Stimulated activated naive B cell treated with anti-CD40 and anti-IgM and Interleukin-4, amounts not matched to agents 10 μg/mL and 1 μg/mL and 100 μg/mL, for 72 hours (primary cell): Measurements from ENCODE around the gene MGA.
A peak's percentile ranks its signal among the peaks of the same experiment; 100 is the strongest.

Experiments
- ATAC-seq, 2 donors: fragments of 150-1000 bp; cut with Tn5 transposase; replicated peaks; 2 replicates each; pipeline ENCODE4 v1.10.0; 2021; ENCODE audit warnings: moderate library complexity in 1 of 2
- DNase-seq: peaks from one replicate; pipeline ENCODE4 v3.0.0; 2021
- H3K27ac Mint-ChIP-seq: one replicate; pipeline ENCODE4 v1.8.0; 2022; ENCODE audit warnings: mild to moderate bottlenecking, mixed read lengths
- H3K27me3 Mint-ChIP-seq, 2 donors: one replicate each; pipeline ENCODE4 v1.8.0; 2022; ENCODE audit warnings: mixed read lengths in 2 of 2
- H3K36me3 Mint-ChIP-seq, 2 donors: one replicate each; pipeline ENCODE4 v1.8.0; 2022; ENCODE audit warnings: mixed read lengths in 2 of 2, mild to moderate bottlenecking in 1 of 2
- H3K4me1 Mint-ChIP-seq, 2 donors: one replicate each; pipeline ENCODE4 v1.8.0; 2022; ENCODE audit warnings: mixed read lengths in 2 of 2, mild to moderate bottlenecking in 1 of 2
- H3K4me3 Mint-ChIP-seq, 2 donors: one replicate each; pipeline ENCODE4 v1.8.0; 2022; ENCODE audit warnings: mild to moderate bottlenecking in 2 of 2, mixed read lengths in 2 of 2, moderate library complexity in 1 of 2
- H3K9me3 Mint-ChIP-seq, 2 donors: one replicate each; pipeline ENCODE4 v1.8.0; 2022; ENCODE audit warnings: mixed read lengths in 2 of 2, mild to moderate bottlenecking in 1 of 2

Gene MGA

DNA sequence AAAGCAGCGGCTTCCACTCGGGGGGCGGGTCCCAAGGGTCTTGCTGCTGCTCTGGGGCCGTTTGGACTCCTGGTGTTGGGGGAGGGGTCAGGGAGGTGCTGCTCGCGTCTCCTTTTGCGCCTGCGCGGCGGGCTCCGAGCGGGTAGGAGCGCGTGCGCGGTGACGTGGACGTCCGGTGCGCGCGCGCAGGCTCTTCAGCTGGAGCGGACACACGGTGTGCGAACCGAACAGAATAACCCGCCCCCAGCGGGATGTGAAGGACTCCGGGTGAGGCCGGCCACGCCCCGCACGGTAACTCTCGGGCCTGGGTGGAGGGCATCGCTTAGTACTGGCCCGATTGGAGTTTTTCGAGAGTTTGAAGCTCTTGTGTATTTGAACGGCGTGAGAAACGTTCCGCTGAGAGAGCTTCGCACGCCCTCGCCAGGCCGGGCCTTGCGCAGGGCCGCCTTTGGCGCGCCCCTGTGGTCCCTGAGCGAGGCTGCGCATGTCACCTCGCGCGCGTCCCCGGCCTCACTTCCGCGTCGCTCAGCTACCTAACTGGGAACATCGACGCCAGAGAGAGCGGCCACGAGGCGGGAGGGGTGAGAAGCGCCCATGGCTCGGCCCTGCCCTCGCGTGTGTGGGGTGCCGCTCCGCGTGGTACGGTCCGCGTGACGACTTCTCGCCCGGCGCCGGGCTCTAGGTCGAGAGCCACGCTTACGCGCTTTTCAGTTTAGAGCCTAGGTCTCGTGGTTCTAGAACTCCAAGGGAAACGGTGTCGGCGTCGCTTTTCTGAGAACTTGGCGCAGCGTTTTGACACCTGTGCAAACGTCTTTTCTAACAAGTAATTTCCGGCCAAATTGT is at the start of gene MGA:
Gene MGA (plus strand): TSS at position 171 of the 843 bp plus-strand sequence.
- peak within 1 kb of the TSS; percentile 92 to 97 for H3K4me3 Mint-ChIP-seq
- peaks cover 0 to 14% of the 10 kb centered on the region in 2 donors for H3K36me3 Mint-ChIP-seq
- peaks cover 22 to 33% of the 10 kb centered on the region in 2 donors for H3K4me1 Mint-ChIP-seq
- H3K9me3 Mint-ChIP-seq: peaks cover 4 to 9% of the 10 kb centered on the region in 2 donors
- DNase-seq (peak; percentile 90), ATAC-seq (peak; percentile 83 to 88)
- H3K27me3 Mint-ChIP-seq: peaks cover 0 to 3% of the 10 kb centered on the region in 2 donors
- peak within 1 kb of the TSS; percentile 97 for H3K27ac Mint-ChIP-seq

DNA sequence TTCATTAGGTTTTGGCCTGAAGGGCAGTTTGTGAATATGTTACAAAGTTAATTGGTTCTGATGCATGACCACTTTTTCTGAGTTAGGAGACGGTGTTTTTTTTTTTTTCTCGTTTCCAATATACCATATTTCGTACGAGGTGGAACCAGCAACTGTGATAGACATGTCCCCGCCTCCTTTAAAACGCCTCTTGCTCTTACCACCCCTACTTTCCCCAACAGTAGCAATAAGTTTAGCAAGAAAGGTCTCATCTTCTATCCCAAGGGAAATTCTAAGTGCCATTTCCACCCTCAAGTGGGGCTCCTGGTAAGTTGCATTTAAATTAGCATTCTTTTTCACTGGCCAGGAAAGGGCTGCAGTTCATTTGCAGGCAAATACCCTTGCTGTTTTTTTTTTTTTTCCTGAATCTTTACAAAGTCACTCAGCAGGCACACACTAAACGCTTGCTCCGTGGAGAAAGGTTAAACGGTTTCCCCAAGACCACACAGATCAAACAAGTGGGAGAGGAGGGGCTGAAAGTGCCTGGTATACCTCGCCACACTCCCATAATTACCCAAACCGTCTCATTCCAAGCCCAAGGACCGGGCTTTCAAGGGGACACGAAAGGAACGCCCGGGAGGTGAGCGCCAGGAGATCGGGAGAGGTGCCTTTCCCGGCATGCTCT is 39.5 kb upstream of the MGA start:
- Mint-ChIP-seq H3K4me3 (peak overlapping the region; percentile 90 to 93), H3K4me1 (peaks cover 5 to 15% of the 10 kb centered on the region in 2 donors), H3K9me3 (peaks cover 3 to 4% of the 10 kb centered on the region in 2 donors), H3K36me3 (peaks cover 5 to 7% of the 10 kb centered on the region in 2 donors), H3K27me3 (no peaks in the 10 kb centered on the region), H3K27ac (peak overlapping the region; percentile 92)
- DNase-seq: no peak
- ATAC-seq: peak; percentile 10 to 35

DNA sequence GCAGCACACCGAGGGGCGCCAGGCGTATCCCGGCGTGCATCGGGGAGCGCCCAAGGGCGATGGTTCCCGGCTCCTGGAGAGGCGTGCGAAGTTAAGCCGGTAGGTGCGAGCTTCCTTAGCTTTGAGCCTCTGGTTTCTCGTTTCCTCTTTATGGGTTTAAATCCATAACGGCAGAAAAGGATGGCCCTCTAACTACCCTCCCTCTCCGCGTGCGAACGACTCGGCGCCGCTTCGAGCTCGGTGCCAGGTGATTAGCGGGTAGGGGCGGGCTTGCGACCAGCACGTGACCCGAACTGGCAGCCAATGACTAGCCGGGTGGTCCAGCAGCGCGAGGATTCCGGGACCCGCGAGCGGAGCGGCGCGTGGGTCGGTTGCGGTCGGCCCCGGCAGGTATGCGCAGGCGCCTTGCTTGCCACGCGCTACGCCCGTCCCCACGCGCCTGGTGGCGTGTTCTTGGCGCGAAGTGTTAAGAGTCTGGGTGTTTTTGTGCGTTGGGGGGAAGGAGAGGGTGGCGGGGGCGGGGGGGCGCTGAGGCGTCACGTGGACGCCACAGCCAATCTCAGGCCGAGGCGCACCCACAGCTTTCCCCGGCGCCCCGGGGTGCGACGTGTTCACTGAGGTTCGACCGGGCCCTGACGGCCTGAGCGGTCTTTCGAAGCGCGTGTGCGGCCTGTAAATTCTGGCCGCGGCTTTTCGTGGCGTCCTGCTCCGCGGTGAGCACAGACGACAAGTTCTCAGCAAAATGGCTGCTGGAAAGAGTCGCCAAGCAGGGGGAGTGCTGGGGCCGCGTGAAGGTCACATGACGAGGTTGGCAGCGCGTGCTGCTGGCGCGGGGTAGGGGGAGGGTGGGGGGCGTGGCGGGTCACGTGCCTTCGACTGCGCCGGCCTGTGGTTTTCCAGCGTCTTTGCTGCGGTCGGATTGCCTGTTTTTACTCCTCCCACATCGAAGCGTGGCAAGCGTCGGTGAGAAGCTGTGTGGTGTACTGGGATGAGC is 38.7 kb upstream of the MGA start:
- peaks cover 3 to 4% of the 10 kb centered on the region in 2 donors for H3K9me3 Mint-ChIP-seq
- H3K27ac Mint-ChIP-seq: peak overlapping the region; percentile 92
- H3K4me1 Mint-ChIP-seq: peaks cover 5 to 15% of the 10 kb centered on the region in 2 donors
- H3K4me3 Mint-ChIP-seq: peak overlapping the region; percentile 90 to 93
- H3K27me3 Mint-ChIP-seq: no peaks in the 10 kb centered on the region
- H3K36me3 Mint-ChIP-seq: peaks cover 5 to 7% of the 10 kb centered on the region in 2 donors
- ATAC-seq (peak; percentile 91 to 92), DNase-seq (peak; percentile 77)

DNA sequence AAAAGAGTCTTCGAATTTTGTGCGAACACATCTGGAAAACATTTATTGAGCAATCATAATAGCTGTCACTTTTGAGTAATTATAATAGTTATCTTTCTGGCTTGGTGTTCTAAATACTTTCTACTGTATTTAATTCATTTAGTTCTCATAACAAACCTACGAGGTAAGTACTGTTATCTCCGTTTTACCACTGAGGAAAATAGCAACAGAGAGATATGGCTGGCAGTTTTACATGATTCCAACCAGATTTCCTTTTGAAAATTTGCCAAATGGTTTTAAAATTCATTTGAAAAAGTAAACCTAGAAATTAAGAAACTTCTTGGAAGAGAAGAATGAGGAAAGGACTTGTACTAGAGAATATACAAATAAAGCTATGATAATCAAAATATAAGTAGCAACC is 37.3 kb upstream of the MGA start:
- no peak overlapping the region for H3K27ac Mint-ChIP-seq
- H3K9me3 Mint-ChIP-seq: peaks cover 3 to 4% of the 10 kb centered on the region in 2 donors
- H3K4me3 Mint-ChIP-seq: no peak overlapping the region
- H3K27me3 Mint-ChIP-seq: no peaks in the 10 kb centered on the region
- H3K36me3 Mint-ChIP-seq: peaks cover 5 to 7% of the 10 kb centered on the region in 2 donors
- DNase-seq (no peak), ATAC-seq (no peak)
- H3K4me1 Mint-ChIP-seq: peaks cover 5 to 15% of the 10 kb centered on the region in 2 donors

DNA sequence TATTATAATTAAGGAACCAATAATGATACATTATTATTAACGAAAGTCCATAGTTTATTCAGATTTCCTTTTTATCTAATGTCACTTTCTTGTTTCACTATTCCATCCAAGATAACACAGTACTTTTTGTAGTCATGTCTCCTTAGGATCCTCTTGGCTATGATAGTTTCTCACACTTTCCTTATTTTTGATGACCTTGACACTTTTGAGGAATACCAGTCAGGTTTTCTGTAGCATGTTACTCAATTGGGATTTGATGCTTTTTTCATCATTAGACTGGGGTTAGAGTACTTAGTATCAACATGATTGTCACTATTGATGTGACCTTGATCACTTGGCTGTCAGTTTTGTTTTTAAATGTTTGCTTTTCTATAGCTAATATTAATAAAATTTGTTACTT is 33.0 kb upstream of the MGA start:
- Mint-ChIP-seq H3K4me3 (no peak overlapping the region), H3K9me3 (no peaks in the 10 kb centered on the region), H3K27ac (no peak overlapping the region), H3K4me1 (peaks cover 4 to 5% of the 10 kb centered on the region in 2 donors), H3K27me3 (no peaks in the 10 kb centered on the region), H3K36me3 (no peaks in the 10 kb centered on the region)
- ATAC-seq: no peak
- no peak for DNase-seq

DNA sequence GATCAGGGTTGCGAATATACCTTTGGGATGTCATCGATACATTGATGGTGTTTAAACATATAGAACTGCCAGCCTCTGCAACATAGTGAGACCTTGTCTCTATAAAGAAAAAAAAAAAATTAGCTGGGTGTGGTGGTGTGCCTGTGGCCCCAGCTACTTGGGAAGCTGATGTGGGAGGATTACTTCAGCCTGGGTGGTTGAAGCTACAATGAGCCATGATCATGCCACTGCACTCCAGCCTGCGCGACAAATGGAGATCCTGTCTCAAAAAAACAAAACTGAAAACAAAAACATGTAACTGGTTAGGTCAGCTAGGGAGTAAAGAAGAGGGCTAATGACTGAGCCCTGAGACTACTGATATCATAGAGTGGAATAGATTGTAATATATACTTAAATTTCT is 30.7 kb upstream of the MGA start:
- Mint-ChIP-seq H3K4me1 (peaks cover 13 to 15% of the 10 kb centered on the region in 2 donors), H3K36me3 (no peaks in the 10 kb centered on the region)

DNA sequence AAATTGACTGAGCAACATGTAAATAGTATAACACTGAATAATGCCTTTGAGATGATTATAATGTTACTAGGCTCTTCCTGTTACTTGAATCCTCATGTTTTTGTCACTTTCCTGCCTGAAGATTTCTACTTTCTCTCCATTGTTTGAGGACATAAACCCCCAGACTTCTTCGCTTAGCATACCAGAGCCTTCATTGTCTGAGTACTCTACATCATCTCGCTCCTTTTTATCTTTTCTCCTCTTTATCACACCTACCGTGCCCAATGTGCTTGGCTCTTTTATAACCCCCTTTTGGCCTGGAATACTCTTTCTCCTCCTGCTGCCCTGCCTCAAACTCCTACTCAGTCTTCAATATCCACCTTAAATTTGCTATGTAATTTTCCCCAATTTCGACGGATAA is 30.3 kb upstream of the MGA start:
- Mint-ChIP-seq H3K4me3 (no peak overlapping the region), H3K27ac (no peak overlapping the region), H3K9me3 (no peaks in the 10 kb centered on the region), H3K27me3 (no peaks in the 10 kb centered on the region), H3K4me1 (peaks cover 17 to 19% of the 10 kb centered on the region in 2 donors), H3K36me3 (no peaks in the 10 kb centered on the region)
- ATAC-seq: no peak
- no peak for DNase-seq

More for the DNA sequence above, 30.7 kb upstream of the MGA start:
- no peaks in the 10 kb centered on the region for H3K27me3 Mint-ChIP-seq
- DNase-seq (no peak), ATAC-seq (no peak)
- H3K27ac Mint-ChIP-seq: no peak overlapping the region
- H3K4me3 Mint-ChIP-seq: no peak overlapping the region
- no peaks in the 10 kb centered on the region for H3K9me3 Mint-ChIP-seq

DNA sequence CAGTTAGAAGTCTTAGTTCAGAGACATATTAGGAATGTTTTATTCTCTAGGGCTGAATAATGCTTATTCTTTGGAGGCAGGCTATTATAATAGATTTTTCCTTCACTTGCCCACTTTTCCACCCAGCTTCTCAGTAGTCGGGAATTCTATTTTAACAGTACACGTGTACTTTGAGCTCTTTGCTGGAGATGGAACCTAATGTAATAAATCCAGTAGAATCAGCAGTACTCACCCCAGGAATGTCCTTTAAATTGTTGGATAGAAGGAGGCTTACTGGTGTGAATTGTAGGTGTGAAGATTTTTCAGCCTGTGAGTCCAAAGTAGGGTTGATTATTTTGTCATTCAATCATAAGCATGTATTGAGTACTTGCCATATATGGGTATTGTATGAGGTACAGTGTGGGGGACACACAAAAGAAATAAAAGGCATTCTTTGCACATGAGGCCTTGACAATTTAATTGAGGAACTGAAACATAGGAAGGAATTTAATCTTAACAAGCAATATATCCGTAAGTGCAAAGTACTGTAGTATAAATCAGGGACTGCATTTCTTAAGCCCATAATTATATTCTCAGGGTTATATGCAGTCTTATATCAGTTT is 29.5 kb upstream of the MGA start:
- H3K27ac Mint-ChIP-seq: no peak overlapping the region
- no peaks in the 10 kb centered on the region for H3K9me3 Mint-ChIP-seq
- H3K4me3 Mint-ChIP-seq: no peak overlapping the region
- H3K27me3 Mint-ChIP-seq: no peaks in the 10 kb centered on the region
- DNase-seq (no peak), ATAC-seq (no peak)
- H3K36me3 Mint-ChIP-seq: no peaks in the 10 kb centered on the region
- peaks cover 17 to 19% of the 10 kb centered on the region in 2 donors for H3K4me1 Mint-ChIP-seq

DNA sequence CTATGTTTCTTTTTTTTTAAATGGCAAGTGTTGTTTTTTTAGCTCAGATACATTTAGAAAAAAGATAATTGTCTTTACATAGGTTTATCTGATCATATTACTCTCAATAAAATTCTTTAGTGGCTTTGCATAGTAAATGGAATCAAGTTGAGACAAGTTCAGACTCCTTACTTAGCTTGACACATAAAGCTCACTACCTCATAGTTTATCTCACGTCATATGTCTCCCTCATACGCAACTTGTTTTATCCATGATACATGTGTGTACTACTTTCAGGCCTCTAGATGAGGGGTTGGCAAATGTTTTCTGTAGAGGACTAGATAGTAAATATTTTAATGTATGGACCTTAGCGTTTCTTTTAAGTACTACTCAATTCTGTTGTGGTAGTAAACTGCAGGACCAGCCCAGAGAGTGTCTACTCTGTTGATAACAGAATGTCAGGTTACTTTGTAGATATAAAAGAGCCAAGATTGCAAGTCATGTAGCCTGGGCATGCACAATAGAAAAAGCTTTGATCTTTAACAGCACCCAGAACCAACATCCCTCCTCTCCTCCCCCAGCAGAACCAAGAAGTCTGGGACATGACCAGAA is 28.2 kb upstream of the MGA start:
- H3K9me3 Mint-ChIP-seq: no peaks in the 10 kb centered on the region
- ATAC-seq: no peak
- no peak overlapping the region for H3K27ac Mint-ChIP-seq
- H3K36me3 Mint-ChIP-seq: no peaks in the 10 kb centered on the region
- peaks cover 17 to 19% of the 10 kb centered on the region in 2 donors for H3K4me1 Mint-ChIP-seq
- H3K4me3 Mint-ChIP-seq: no peak overlapping the region
- no peak for DNase-seq
- no peaks in the 10 kb centered on the region for H3K27me3 Mint-ChIP-seq

DNA sequence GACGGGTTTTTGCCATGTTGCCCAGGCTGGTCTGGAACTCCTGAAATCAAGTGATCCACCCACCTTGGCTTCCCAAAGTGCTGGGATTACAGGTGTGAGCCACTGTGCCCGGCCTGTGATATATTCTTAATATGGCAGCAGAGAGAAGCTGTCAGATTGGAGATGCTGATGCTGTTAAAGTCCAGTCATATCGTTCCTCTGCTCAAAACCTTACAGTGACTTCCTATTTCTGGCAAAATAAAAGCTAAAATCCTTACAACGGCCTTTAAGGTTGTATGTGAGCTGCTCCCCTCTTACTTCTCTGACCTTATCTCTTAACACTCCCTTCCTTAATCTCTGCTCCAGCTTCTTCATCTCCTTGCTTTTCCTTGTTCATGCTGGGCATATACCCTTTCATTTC is 26.6 kb upstream of the MGA start:
- Mint-ChIP-seq H3K27ac (no peak overlapping the region), H3K27me3 (no peaks in the 10 kb centered on the region), H3K4me1 (peaks cover 17 to 19% of the 10 kb centered on the region in 2 donors), H3K36me3 (no peaks in the 10 kb centered on the region), H3K9me3 (no peaks in the 10 kb centered on the region), H3K4me3 (no peak overlapping the region)
- ATAC-seq (peak; percentile 33 to 67), DNase-seq (no peak)

DNA sequence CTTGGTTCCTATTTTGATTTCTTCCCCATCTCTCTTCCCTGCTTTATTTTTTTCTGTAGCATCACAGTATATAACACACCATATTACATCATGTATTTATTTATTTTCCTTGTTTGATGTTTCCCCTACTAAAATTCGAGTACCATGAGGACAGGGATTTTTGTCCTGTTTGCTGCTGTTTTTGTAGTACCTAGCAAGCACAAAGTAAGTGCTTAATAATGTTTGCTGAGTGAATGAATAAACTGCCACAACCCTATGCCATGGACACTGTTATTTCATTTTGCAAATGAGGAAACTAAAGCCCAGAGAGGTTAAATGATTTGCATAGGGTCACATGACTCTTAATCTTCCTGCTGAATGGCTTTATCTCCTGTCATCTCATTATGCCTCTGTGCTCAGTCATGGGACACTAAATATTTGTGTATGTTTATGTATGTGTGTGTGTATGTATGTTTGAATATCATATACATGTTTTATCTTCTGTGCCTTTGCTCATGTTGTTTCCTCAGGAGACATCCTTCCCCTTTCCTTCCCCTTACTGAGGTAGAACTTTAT is 26.1 kb upstream of the MGA start:
- DNase-seq (no peak), ATAC-seq (peak; percentile 60 to 67)
- peak overlapping the region; percentile 6 for H3K27ac Mint-ChIP-seq
- H3K36me3 Mint-ChIP-seq: no peaks in the 10 kb centered on the region
- no peak overlapping the region for H3K4me3 Mint-ChIP-seq
- H3K4me1 Mint-ChIP-seq: peaks cover 17 to 19% of the 10 kb centered on the region in 2 donors
- no peaks in the 10 kb centered on the region for H3K27me3 Mint-ChIP-seq
- H3K9me3 Mint-ChIP-seq: no peaks in the 10 kb centered on the region

DNA sequence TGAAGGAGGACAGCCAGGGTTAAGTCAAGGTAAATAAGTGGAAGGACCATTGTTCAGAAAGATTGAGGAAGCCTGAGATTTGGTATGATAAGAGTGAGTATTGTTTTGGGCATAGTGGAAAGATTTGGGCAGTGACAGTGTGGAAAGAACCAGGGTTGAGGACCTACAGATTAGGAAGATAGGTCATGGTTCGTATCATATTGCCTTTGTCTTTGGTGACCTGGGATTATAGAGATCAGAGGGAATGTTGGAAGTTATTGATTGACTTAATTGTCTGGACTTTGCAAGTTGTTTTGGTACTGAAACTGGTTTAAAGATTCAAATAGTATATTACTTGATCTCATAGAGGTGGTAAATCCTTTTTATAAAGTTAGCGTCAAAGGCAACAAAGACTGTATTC is 23.1 kb upstream of the MGA start:
- Mint-ChIP-seq H3K27ac (no peak overlapping the region), H3K27me3 (no peaks in the 10 kb centered on the region), H3K9me3 (no peaks in the 10 kb centered on the region), H3K36me3 (no peaks in the 10 kb centered on the region), H3K4me1 (peaks cover 13 to 16% of the 10 kb centered on the region in 2 donors), H3K4me3 (no peak overlapping the region)
- no peak for ATAC-seq
- DNase-seq: no peak

DNA sequence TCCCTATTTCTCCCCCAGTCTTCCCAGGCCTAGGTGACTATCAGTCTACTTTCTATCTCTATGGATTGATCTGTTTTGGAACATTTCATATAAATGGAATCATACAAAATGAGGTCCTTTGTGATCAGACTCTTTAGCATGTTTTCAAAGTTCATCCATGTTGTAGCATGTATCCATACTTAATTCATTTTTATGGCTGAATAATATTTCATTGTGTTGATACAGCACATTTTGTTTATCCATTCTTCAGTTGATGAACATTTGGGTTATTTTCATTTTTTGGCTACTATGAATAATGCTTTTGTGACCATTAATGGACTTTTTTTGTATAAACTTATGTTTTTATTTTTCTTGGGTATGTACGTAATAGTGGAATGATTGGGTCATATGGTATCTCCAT is 19.2 kb upstream of the MGA start:
- ATAC-seq (no peak), DNase-seq (no peak)
- Mint-ChIP-seq H3K4me3 (no peak overlapping the region), H3K27ac (no peak overlapping the region), H3K4me1 (no peaks in the 10 kb centered on the region), H3K9me3 (no peaks in the 10 kb centered on the region), H3K27me3 (no peaks in the 10 kb centered on the region), H3K36me3 (no peaks in the 10 kb centered on the region)
